Purkinje cell (primary cell): Measurements from ENCODE around the gene NADSYN1. TPM values are rescaled to one million over a fixed set of nuclear protein-coding genes. Genes with fewer than 3 reads are reported as not detected.

ENCODE experiments used
- polyA plus RNA-seq: library from polyadenylated mRNA; unstranded; fragments of >200 nt; fragmentation: Nextera tagmentation; gene quantifications from 2 replicates; pipeline ENCODE4 v1.2.1, GENCODE V29; 2014

Gene NADSYN1
- 12.3 and 16.0 TPM in 2 replicates for polyA plus RNA-seq

GRCh38 chr11:71453037-71453917 is at the start of gene NADSYN1:
Gene NADSYN1, plus strand, starts transcription at chr11:71453203. Its CDS starts 94 bp downstream, at chr11:71453297.

GRCh38 chr11:71448257-71449171 is 4.5 kb upstream of the NADSYN1 start, which contains the start of gene DHCR7:
Gene DHCR7, minus strand, starts transcription at chr11:71448393. Its CDS starts 3,441 bp downstream, at chr11:71444952.

DNA sequence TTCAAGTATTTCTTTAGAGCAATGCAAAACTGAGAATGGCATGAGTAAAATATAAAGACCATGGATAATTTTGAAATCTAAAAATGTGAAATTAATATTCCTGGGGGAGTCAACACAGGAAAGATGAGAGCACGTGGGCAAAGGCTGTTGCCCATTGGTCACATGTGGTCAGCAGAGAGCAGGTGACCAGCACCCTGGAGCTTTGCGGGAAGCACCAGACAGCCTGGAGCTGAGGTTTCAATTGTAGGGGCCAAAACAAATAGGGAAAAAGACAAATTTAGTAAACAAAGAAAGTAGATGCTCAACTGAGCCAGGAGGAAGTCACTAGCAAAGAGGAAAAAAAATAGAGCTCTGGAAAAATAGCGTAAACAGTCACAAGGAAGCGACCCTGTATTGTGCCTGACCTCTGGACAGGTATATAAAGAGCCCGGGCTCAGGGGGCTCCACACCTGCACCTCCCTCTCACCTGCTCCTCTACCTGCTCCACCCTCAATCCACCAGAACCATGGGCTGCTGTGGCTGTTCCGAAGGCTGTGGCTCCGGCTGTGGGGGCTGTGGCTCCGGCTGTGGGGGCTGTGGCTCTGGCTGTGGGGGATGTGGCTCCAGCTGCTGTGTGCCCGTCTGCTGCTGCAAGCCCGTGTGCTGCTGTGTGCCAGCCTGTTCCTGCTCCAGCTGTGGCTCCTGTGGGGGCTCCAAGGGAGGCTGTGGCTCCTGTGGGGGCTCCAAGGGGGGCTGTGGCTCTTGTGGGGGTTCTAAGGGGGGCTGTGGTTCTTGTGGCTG is 74.0 kb downstream of the NADSYN1 start, which contains the start of gene KRTAP5-7:
Gene KRTAP5-7, plus strand, starts transcription at position 472 of the 780 bp plus-strand sequence. Its CDS starts 34 bp downstream, at position 506.

GRCh38 chr11:71537977-71538665 is 85.1 kb downstream of the NADSYN1 start, which contains the start of gene KRTAP5-8:
Gene KRTAP5-8, plus strand, starts transcription at chr11:71538025. Its CDS starts 31 bp downstream, at chr11:71538056.

DNA sequence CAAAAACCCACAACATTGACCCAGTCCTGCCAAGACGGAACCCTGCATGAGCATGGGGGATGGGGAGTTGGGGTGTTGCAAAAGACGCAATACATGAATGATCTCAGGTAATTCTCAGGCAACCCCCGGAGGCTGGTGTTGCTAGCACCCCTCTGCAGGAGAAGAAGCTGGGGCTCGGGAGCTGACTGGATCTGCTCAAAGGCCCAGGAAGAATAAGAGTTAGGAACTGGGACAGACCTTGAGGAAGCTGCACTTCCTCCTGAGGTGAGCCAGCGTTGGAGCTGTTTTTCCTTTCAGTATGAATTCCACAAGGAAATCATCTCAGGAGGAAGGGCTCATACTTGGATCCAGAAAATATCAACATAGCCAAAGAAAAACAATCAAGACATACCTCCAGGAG is 95.1 kb downstream of the NADSYN1 start, which contains the start of gene KRTAP5-9:
Gene KRTAP5-9, plus strand, starts transcription at position 301 of the 400 bp plus-strand sequence. CDS start 238 bp downstream, outside the sequence.

Other genes starting within 250 kb of the NADSYN1 start
- 27.9 and 39.4 TPM in 2 replicates for gene SHANK2, start 200.6 kb upstream of the NADSYN1 start, polyA plus RNA-seq
- 11.0 and 15.3 TPM in 2 replicates for gene DHCR7, start 4.8 kb upstream of the NADSYN1 start, polyA plus RNA-seq
- gene KRTAP5-7, start 74.1 kb downstream of the NADSYN1 start, polyA plus RNA-seq = 2.5 TPM in 1 of 2 replicates, not detected in the other
- not detected in 2 replicates for gene KRTAP5-8, start 84.8 kb downstream of the NADSYN1 start, polyA plus RNA-seq
- not detected in 2 replicates for gene KRTAP5-9, start 95.2 kb downstream of the NADSYN1 start, polyA plus RNA-seq
- gene KRTAP5-10, start 112.4 kb downstream of the NADSYN1 start, polyA plus RNA-seq = not detected in 2 replicates
- 0.81 and 2.2 TPM in 2 replicates for gene KRTAP5-11, start 129.7 kb downstream of the NADSYN1 start, polyA plus RNA-seq